Nasal cavity respiratory epithelium epithelial cell of viscerocranial mucosa (primary cell): ENCODE results near the gene RHOXF1. TPM values are rescaled to one million over a fixed set of nuclear protein-coding genes. Genes with fewer than 3 reads are reported as not detected.

Experiments used
- total RNA-seq: library from RNA; depleted of rRNA; stranded (reverse); fragments of >200 nt; gene quantifications from 2 replicates; pipeline ENCODE4 v1.2.3, GENCODE V29; 2014

The RHOXF1 gene
- not detected in 2 replicates for total RNA-seq

GRCh38 chrX:120115438-120115963 lies at the start of gene RHOXF1:
RHOXF1 (minus strand) TSS chrX:120115913; CDS start chrX:120115862, 51 bp downstream.

GRCh38 chrX:120158313-120158712 lies 42.6 kb upstream of the RHOXF1 start, which contains the start of gene RHOXF2:
RHOXF2 (plus strand) TSS chrX:120158613; CDS start chrX:120158751, 138 bp downstream.

GRCh38 chrX:120077590-120077989 lies 38.1 kb downstream of the RHOXF1 start, which contains the start of gene RHOXF2B:
RHOXF2B (minus strand) TSS chrX:120077690; CDS start chrX:120077552, 138 bp downstream.

Other genes starting within 250 kb of the RHOXF1 start
- gene RNF113A, start 244.2 kb downstream of the RHOXF1 start, total RNA-seq: 12.0 and 15.7 TPM in 2 replicates
- gene NDUFA1, start 244.1 kb downstream of the RHOXF1 start, total RNA-seq: 53.2 and 65.3 TPM in 2 replicates
- not detected in 2 replicates for gene AKAP14, start 220.0 kb downstream of the RHOXF1 start, total RNA-seq
- gene NKAP, start 172.2 kb downstream of the RHOXF1 start, total RNA-seq: 5.8 TPM in 2 replicates
- gene RHOXF2B, start 38.2 kb downstream of the RHOXF1 start, total RNA-seq: not detected in 2 replicates
- not detected in 2 replicates for gene RHOXF2, start 42.7 kb upstream of the RHOXF1 start, total RNA-seq
- 15.0 and 23.6 TPM in 2 replicates for gene ZBTB33, start 134.9 kb upstream of the RHOXF1 start, total RNA-seq
- 0.43 TPM in 1 of 2 replicates, not detected in the other for gene TMEM255A, start 195.5 kb upstream of the RHOXF1 start, total RNA-seq
- not detected in 2 replicates for gene ATP1B4, start 246.2 kb upstream of the RHOXF1 start, total RNA-seq